H1 (cell line): ENCODE data around the gene PDCD6IP. TPM values are rescaled to one million over a fixed set of nuclear protein-coding genes. Genes with fewer than 3 reads are reported as not detected.

Source experiments
- CTCF ChIA-PET: fragments of 300-600 bp; sonication (Branson Sonifier 250); formaldehyde crosslinking; loops from one replicate; lab custom pipeline; 2021; ENCODE audit not compliant: partially characterized antibody; lab: Charles Lee
- POLR2A ChIA-PET: fragments of 300-600 bp; sonication (Branson Sonifier 250); formaldehyde crosslinking; loops from one replicate; lab custom pipeline; 2021; ENCODE audit warnings: inconsistent platforms; ENCODE audit not compliant: partially characterized antibody; lab: Charles Lee
- DNase-seq, 2 experiments: peaks; one replicate each; pipeline versions ENCODE4 v3.0.0 to v3.0.0-alpha.2; 2010 to 2022; ENCODE audit warnings: low spot score in 2 of 2, low read depth in 1 of 2, mixed read lengths in 1 of 2
- FAIRE-seq: peaks from 2 replicates; lab custom pipeline; 2011; peaks lifted over from hg19 to GRCh38; lab: Jason Lieb, UNC
- H2AFZ ChIP-seq: 2 replicates; pipeline ENCODE4 v1.8.1; 2012; ENCODE audit warnings: low read length, inconsistent platforms
- H2AK5ac ChIP-seq: 2 replicates; pipeline ENCODE4 v1.6.1; 2013; ENCODE audit warnings: low read depth, low read length
- H2BK120ac ChIP-seq: replicated peaks from 2 replicates; pipeline ENCODE3; 2013; ENCODE audit warnings: low read depth, low read length, inconsistent platforms
- H2BK12ac ChIP-seq: 2 replicates; pipeline ENCODE4 v1.6.1; 2013; ENCODE audit warnings: low read depth, low read length
- H2BK15ac ChIP-seq: 2 replicates; pipeline ENCODE4 v1.6.1; 2013; ENCODE audit warnings: low read length
- H2BK20ac ChIP-seq: 2 replicates; pipeline ENCODE4 v1.6.1; 2013; ENCODE audit warnings: low read length
- H2BK5ac ChIP-seq: 2 replicates; pipeline ENCODE4 v1.6.1; 2013; ENCODE audit warnings: low read depth, low read length
- H3K14ac ChIP-seq: 2 replicates; pipeline ENCODE4 v1.6.1; 2013; ENCODE audit warnings: inconsistent platforms; ENCODE audit not compliant: insufficient read length
- H3K18ac ChIP-seq: 2 replicates; pipeline ENCODE4 v1.6.1; 2013; ENCODE audit warnings: low read length; ENCODE audit errors: extremely low read depth
- H3K23ac ChIP-seq: 2 replicates; pipeline ENCODE4 v1.6.1; 2013; ENCODE audit warnings: inconsistent platforms; ENCODE audit not compliant: insufficient read length
- H3K23me2 ChIP-seq: 2 replicates; pipeline ENCODE4 v1.6.1; 2013; ENCODE audit warnings: low read depth, low read length
- H3K27ac ChIP-seq: 2 replicates; pipeline ENCODE4 v1.6.1; 2011; ENCODE audit warnings: low read depth, low read length, inconsistent platforms
- H3K27me3 ChIP-seq, 4 experiments: replicated peaks in 1 of 4; 1 replicate in 1 of 4; 2 replicates in 3 of 4; pipeline versions ENCODE4 v1.6.1 to v1.8.1; 2011 to 2013; ENCODE audit warnings: low read length in 3 of 4, mild to moderate bottlenecking in 3 of 4, inconsistent platforms in 2 of 4, mixed read lengths in 2 of 4, moderate library complexity in 1 of 4; ENCODE audit not compliant: control insufficient read depth in 3 of 4, insufficient read depth in 3 of 4; ENCODE audit errors: extremely low read depth in 1 of 4
- H3K36me3 ChIP-seq, 4 experiments: 2 replicates each; pipeline versions ENCODE4 v1.6.1 to v1.8.1; 2011 to 2013; ENCODE audit warnings: mild to moderate bottlenecking in 4 of 4, low read length in 3 of 4, moderate library complexity in 2 of 4, control low read depth in 1 of 4, inconsistent platforms in 1 of 4; ENCODE audit not compliant: insufficient read depth in 4 of 4, control insufficient read depth in 2 of 4
- H3K4ac ChIP-seq: replicated peaks from 2 replicates; pipeline ENCODE3; 2013; ENCODE audit warnings: low read length, low read depth, mixed read lengths, inconsistent platforms; ENCODE audit not compliant: insufficient read length
- H3K4me1 ChIP-seq, 4 experiments: replicated peaks in 1 of 4; 1 replicate in 1 of 4; 2 replicates in 3 of 4; pipeline versions ENCODE4 v1.6.1 to v1.8.1; 2011 to 2013; ENCODE audit warnings: low read length in 3 of 4, inconsistent platforms in 2 of 4, mixed read lengths in 1 of 4; ENCODE audit not compliant: insufficient read depth in 4 of 4, control insufficient read depth in 3 of 4
- H3K4me2 ChIP-seq, 2 experiments: 2 replicates each; pipeline versions ENCODE4 v1.6.1 to v1.8.1; 2011 to 2013; ENCODE audit warnings: low read depth in 2 of 2, low read length in 2 of 2, control low read depth in 1 of 2, inconsistent platforms in 1 of 2, mild to moderate bottlenecking in 1 of 2; ENCODE audit not compliant: insufficient read depth in 1 of 2
- H3K4me3 ChIP-seq, 4 experiments: fragments of 200-600, 300-600 bp in 1 of 4; sonication (generic), shearing (Covaris generic), sonication (Bioruptor Twin) in 1 of 4; 2 replicates each; pipeline versions ENCODE4 v1.5.1 to v1.8.1; 2011 to 2016; ENCODE audit warnings: low read length in 4 of 4, low read depth in 3 of 4, control low read depth in 2 of 4, inconsistent platforms in 2 of 4, mild to moderate bottlenecking in 2 of 4, mixed read lengths in 1 of 4, moderate library complexity in 1 of 4; ENCODE audit not compliant: insufficient read depth in 2 of 4; ENCODE audit errors: extremely low read depth in 1 of 4
- H3K56ac ChIP-seq: replicated peaks from 2 replicates; pipeline ENCODE3; 2013; ENCODE audit warnings: low read depth, mild to moderate bottlenecking, mixed read lengths, low read length, inconsistent platforms; ENCODE audit not compliant: insufficient read length
- H3K79me1 ChIP-seq: 2 replicates; pipeline ENCODE4 v1.6.1; 2013; ENCODE audit warnings: low read depth, low read length, control low read depth
- H3K79me2 ChIP-seq, 2 experiments: 2 replicates each; pipeline versions ENCODE4 v1.6.1 to v1.8.1; 2012 to 2013; ENCODE audit warnings: low read length in 2 of 2, mild to moderate bottlenecking in 2 of 2, inconsistent platforms in 1 of 2; ENCODE audit not compliant: insufficient read depth in 2 of 2, control insufficient read depth in 1 of 2
- H3K9ac ChIP-seq, 4 experiments: replicated peaks in 1 of 4; 1 replicate in 1 of 4; 2 replicates in 3 of 4; pipeline versions ENCODE4 v1.6.1 to v1.8.1; 2011 to 2013; ENCODE audit warnings: low read depth in 3 of 4, low read length in 3 of 4, control low read depth in 2 of 4, mild to moderate bottlenecking in 2 of 4, moderate library complexity in 2 of 4, inconsistent platforms in 1 of 4; ENCODE audit errors: extremely low read depth in 1 of 4
- H3K9me3 ChIP-seq, 2 experiments: 2 replicates each; pipeline versions ENCODE4 v1.6.1 to v1.8.1; 2012 to 2013; ENCODE audit warnings: mild to moderate bottlenecking in 2 of 2, moderate library complexity in 2 of 2, control low read depth in 1 of 2, inconsistent platforms in 1 of 2, low read depth in 1 of 2, low read length in 1 of 2, mixed read lengths in 1 of 2; ENCODE audit not compliant: insufficient read depth in 2 of 2
- H4K20me1 ChIP-seq, 2 experiments: replicated peaks in 1 of 2; 2 replicates each; pipeline versions ENCODE3 to v1.8.1; 2011 to 2013; ENCODE audit warnings: inconsistent platforms in 2 of 2, low read length in 2 of 2, mild to moderate bottlenecking in 1 of 2; ENCODE audit not compliant: insufficient read depth in 2 of 2, control insufficient read depth in 1 of 2
- H4K5ac ChIP-seq: 2 replicates; pipeline ENCODE4 v1.6.1; 2013; ENCODE audit warnings: low read length, low read depth, mixed read lengths, inconsistent platforms; ENCODE audit not compliant: insufficient read length
- H4K8ac ChIP-seq: 2 replicates; pipeline ENCODE4 v1.8.0; 2013; ENCODE audit warnings: mild to moderate bottlenecking, moderate library complexity, low read length, inconsistent platforms; ENCODE audit not compliant: insufficient read depth; ENCODE audit errors: extremely low read depth
- H4K91ac ChIP-seq: replicated peaks from 2 replicates; pipeline ENCODE3; 2013; ENCODE audit warnings: low read length, mixed read lengths, inconsistent platforms; ENCODE audit not compliant: insufficient read length
- BRCA1 ChIP-seq: IDR thresholded peaks from 2 replicates; pipeline ENCODE4 v1.6.1; 2012; ENCODE audit warnings: low read depth, low read length, improper control_type of control experiment
- CEBPB ChIP-seq: IDR thresholded peaks from 2 replicates; pipeline ENCODE4 v1.6.1; 2012; ENCODE audit warnings: low read depth, low read length
- CHD2 ChIP-seq: IDR thresholded peaks from 2 replicates; pipeline ENCODE4 v1.6.1; 2012; ENCODE audit warnings: low read length, improper control_type of control experiment
- GTF2F1 ChIP-seq: IDR thresholded peaks from 2 replicates; pipeline ENCODE4 v1.6.1; 2012; ENCODE audit warnings: low read depth, low read length, improper control_type of control experiment, borderline replicate concordance
- RBBP5 ChIP-seq: IDR thresholded peaks from 2 replicates; pipeline ENCODE4 v1.7.1; 2012; ENCODE audit warnings: low read depth, mild to moderate bottlenecking, inconsistent platforms, low read length, moderate library complexity, borderline replicate concordance
- RFX5 ChIP-seq: IDR thresholded peaks from 2 replicates; pipeline ENCODE4 v1.6.1; 2011; ENCODE audit warnings: low read depth, low read length, improper control_type of control experiment, borderline replicate concordance
- RNF2 ChIP-seq: fragments of 200-900, 300-1000 bp; sonication (generic); IDR thresholded peaks from 2 replicates; pipeline ENCODE4 v1.7.1; 2016; ENCODE audit warnings: borderline replicate concordance, low read depth, mild to moderate bottlenecking, antibody characterized with exemption, low read length; ENCODE audit not compliant: poor library complexity, severe bottlenecking; ENCODE audit errors: missing control alignments
- SP4 ChIP-seq: IDR thresholded peaks from 2 replicates; pipeline ENCODE4 v1.6.1; 2012; ENCODE audit warnings: low read length, inconsistent platforms
- SRF ChIP-seq: IDR thresholded peaks from 2 replicates; pipeline ENCODE4 v1.6.1; 2011; ENCODE audit warnings: mild to moderate bottlenecking, low read depth, low read length, moderate library complexity
- TAF1 ChIP-seq: IDR thresholded peaks from 2 replicates; pipeline ENCODE4 v1.6.1; 2011; ENCODE audit warnings: mild to moderate bottlenecking, low read depth, low read length
- TEAD4 ChIP-seq: IDR thresholded peaks from 2 replicates; pipeline ENCODE4 v1.6.1; 2012; ENCODE audit warnings: low read depth, low read length, inconsistent platforms, mixed read lengths
- WGBS, 2 experiments: shearing (Covaris generic) in 1 of 2; methylation state at CpG; one replicate each; pipeline versions ENCODE4 v1.1.6 to v1.1.7; 2013 to 2015; ENCODE audit warnings: low lambda C conversion rate in 2 of 2, mixed read lengths in 2 of 2, inconsistent platforms in 1 of 2, low coverage in 1 of 2, missing lambda C conversion rate in 1 of 2; ENCODE audit not compliant: insufficient replicate concordance in 2 of 2, insufficient coverage in 1 of 2, insufficient read length in 1 of 2; ENCODE audit errors: extremely low coverage in 1 of 2, missing lambda C conversion rate in 1 of 2; 5-methylcytosine and 5-hydroxymethylcytosine counted together
- polyA plus RNA-seq, 7 experiments: library from polyadenylated mRNA; depleted of rRNA in 3 of 7; stranded (reverse) in 5 of 7; unstranded in 2 of 7; fragments of >200 nt in 5 of 7; fragments of 200-250 nt in 2 of 7; gene quantifications; 1 replicate in 5 of 7; 2 replicates in 1 of 7; 4 replicates in 1 of 7; pipeline versions ENCODE4 v1.2.1 to v1.2.3, GENCODE V29; 2011 to 2013; ENCODE audit warnings: missing spikeins in 2 of 7, mixed read lengths in 2 of 7
- total RNA-seq: library from RNA; stranded (reverse); fragmentation: NEBNext Ultra II Directional; extraction: Animal tissue kit (Norgen Biotek cat#: 25700); gene quantifications from 2 replicates; pipeline ENCODE4 v1.2.1, GENCODE V29; 2021
- TF ChIP-seq, protein P1 (sequence below): IDR thresholded peaks from 2 replicates; pipeline ENCODE4 v1.6.1; 2011; ENCODE audit warnings: low read length, improper control_type of control experiment

The PDCD6IP gene
- total and polyA plus RNA-seq, 2 of the 8 experiments (the other 6 are each of a cell fraction or from before 2014, with no cell fraction given): 61.7 to 155 TPM

DNA sequence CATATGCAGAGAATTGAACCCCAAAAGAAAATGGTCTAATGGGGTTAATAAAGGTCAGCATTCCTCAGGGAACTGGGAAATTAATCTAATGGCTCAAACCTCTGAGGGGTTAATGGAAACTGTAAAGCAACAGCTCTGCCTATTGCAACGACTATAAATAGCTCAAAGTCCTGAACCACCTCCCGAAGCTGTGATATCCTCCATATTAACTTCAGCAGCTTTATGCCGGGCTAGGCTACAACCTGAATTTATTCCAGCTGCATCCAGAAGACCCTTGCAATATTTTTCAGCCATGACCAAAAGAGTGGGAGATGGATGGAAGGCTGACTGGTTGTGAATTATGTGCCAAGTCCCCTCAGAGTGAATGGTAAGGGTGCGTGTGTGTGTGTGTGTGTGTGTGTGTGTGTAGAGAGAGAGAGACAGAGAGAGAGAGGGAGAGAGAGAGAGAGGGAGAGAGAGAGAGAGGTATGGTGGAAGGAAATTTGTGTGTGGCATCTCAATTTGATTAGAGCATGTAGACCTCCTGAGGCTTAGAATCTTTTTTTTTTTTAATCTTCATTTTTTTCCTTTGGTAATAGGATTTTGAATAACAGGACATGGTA lies 109.9 kb downstream of the PDCD6IP start:
- FAIRE-seq: no peak
- POLR2A ChIA-PET: interaction anchor here (0.7 kb wide), 1 partner anchor 12 kb away, joined by 3 read pairs; no protein-coding TSS in a partner anchor
- TF ChIP-seq RNF2 (no peak), BRCA1 (no peak), RBBP5 (no peak), SRF (no peak), GTF2F1 (no peak), SP4 (no peak), CHD2 (no peak), TAF1 (no peak), RFX5 (no peak), TEAD4 (no peak), CEBPB (no peak)
- TF ChIP-seq, protein P1, sequence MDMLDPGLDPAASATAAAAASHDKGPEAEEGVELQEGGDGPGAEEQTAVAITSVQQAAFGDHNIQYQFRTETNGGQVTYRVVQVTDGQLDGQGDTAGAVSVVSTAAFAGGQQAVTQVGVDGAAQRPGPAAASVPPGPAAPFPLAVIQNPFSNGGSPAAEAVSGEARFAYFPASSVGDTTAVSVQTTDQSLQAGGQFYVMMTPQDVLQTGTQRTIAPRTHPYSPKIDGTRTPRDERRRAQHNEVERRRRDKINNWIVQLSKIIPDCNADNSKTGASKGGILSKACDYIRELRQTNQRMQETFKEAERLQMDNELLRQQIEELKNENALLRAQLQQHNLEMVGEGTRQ: no peak

More for the DNA sequence above, 109.9 kb downstream of the PDCD6IP start:
- Histone ChIP-seq H2AFZ (no peak overlapping the region), H3K56ac (no peak overlapping the region), H2BK120ac (no peak overlapping the region), H3K9ac (no peak overlapping the region), H2BK12ac (no peak overlapping the region), H3K9me3 (no peaks in the 10 kb centered on the region), H2AK5ac (no peak overlapping the region), H4K91ac (no peak overlapping the region), H3K27ac (no peak overlapping the region), H3K4me2 (no peak overlapping the region), H4K20me1 (no peaks in the 10 kb centered on the region), H3K4me1 (no peaks in the 10 kb centered on the region), H3K79me1 (no peaks in the 10 kb centered on the region), H3K27me3 (no peaks in the 10 kb centered on the region), H3K36me3 (no peaks in the 10 kb centered on the region), H2BK15ac (no peak overlapping the region), H3K18ac (no peak overlapping the region), H3K23me2 (peaks cover 2% of the 10 kb centered on the region; the same call in 1 of the 2 replicates), H2BK20ac (no peak overlapping the region), H4K8ac (no peak overlapping the region), H3K23ac (no peak overlapping the region), H3K4me3 (no peak overlapping the region), H3K79me2 (no peaks in the 10 kb centered on the region), H4K5ac (no peak overlapping the region), H3K4ac (no peak overlapping the region), H3K14ac (no peak overlapping the region), H2BK5ac (no peak overlapping the region)
- CTCF ChIA-PET: interaction anchor here (0.7 kb wide), 2 partner anchors 90 to 158 kb away, joined by 3 to 4 read pairs; no protein-coding TSS in a partner anchor
- DNase-seq: no peak
- 68% methylated on average over 4 of the region's 4 CpGs; no CpG with 5 or more reads in 1 of the 2 experiments for WGBS, 2 experiments
